OCI-M1 (cell line): ENCODE measurements around the gene BOD1L1.

ENCODE experiments used
- DNase-seq: peaks from one replicate; lab custom pipeline; 2025; lab: John Stamatoyannopoulos, UW

BOD1L1 gene

GRCh38 chr4:13524504-13525243 is 102.9 kb downstream of the BOD1L1 start:
- no peak for DNase-seq

GRCh38 chr4:13523591-13524503 is 103.7 kb downstream of the BOD1L1 start:
- no peak for DNase-seq

DNA sequence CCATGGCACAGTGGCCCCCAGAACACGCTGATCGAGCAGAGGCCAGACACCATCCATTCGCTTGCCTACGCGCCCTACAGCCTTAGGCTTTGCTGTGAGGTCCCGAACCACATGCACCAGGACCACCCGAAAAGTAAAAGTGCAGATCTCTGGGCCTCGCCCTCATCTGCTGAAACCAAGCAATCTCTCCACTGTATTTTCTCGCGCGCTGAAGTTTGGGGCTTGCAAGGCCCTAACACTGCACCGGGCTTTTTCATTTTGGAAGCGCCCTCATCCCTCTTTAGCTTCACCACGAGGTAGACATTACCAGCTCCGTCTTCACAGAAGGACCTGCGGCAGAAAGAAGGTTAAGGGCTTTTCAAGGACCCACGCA is 104.4 kb downstream of the BOD1L1 start:
- DNase-seq = no peak

GRCh38 chr4:13522282-13523104 is 105.0 kb downstream of the BOD1L1 start:
- no peak for DNase-seq

- DNase-seq = no peak
These were observed 106.5 kb downstream of the BOD1L1 start for GRCh38 chr4:13521047-13521446.
